Gastrocnemius medialis (tissue), 4 donors: ENCODE data around the gene ZNF425.

Experiments used
- POLR2A ChIP-seq, 2 donors: fragments of 450-650 bp; IDR thresholded peaks; one replicate each; pipeline ENCODE4 v1.6.1; 2017; ENCODE audit warnings: antibody characterized with exemption in 2 of 2, mild to moderate bottlenecking in 2 of 2, moderate library complexity in 2 of 2
- TF ChIP-seq, protein P1 (sequence below), 5 experiments: fragments of 450-650 bp in 3 of 5; fragments of 200-600 bp in 2 of 5; sonication (generic) in 2 of 5; IDR thresholded peaks in 4 of 5; conservative IDR thresholded peaks in 1 of 5; 1 replicate in 4 of 5; 2 replicates in 1 of 5; pipeline ENCODE4 v1.5.1; 2016 to 2019; ENCODE audit warnings: antibody characterized with exemption in 5 of 5, mild to moderate bottlenecking in 3 of 5, moderate library complexity in 3 of 5

DNA sequence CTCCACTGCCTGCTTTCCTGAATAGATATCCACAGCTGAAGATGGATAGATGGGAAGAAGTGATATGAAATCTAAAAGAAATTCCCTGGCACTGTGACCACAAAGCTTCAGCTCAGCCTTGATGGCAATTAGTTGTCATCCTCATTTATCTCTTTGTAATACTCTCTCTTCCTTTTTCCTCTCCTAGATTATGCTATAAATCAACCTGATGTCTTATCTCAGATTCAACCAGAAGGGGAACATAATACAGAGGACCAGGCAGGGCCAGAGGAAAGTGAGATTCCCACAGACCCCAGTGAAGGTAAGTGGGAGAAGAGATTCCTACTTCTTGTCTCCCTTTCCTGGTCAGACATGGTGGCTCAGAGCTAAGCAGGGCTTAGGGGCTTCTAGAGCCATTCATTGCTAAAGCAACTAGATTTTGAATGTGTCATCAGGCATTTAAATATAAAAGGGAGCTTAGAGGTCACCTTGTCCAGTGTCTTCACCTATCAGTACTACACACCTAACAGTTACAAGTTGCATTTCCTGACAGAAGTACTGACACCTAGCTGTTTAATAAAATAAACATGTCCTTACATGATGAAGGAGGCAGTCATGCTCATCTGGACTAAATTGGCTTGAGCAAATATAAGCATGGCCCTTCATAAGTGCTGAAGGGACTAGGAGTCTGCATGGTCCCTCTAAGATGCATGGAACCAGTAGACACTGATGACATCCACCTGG is 40.7 kb upstream of the ZNF425 start:
- no peak for TF ChIP-seq POLR2A (IDR thresholded peaks at IDR 0.05)
- TF ChIP-seq, protein P1, sequence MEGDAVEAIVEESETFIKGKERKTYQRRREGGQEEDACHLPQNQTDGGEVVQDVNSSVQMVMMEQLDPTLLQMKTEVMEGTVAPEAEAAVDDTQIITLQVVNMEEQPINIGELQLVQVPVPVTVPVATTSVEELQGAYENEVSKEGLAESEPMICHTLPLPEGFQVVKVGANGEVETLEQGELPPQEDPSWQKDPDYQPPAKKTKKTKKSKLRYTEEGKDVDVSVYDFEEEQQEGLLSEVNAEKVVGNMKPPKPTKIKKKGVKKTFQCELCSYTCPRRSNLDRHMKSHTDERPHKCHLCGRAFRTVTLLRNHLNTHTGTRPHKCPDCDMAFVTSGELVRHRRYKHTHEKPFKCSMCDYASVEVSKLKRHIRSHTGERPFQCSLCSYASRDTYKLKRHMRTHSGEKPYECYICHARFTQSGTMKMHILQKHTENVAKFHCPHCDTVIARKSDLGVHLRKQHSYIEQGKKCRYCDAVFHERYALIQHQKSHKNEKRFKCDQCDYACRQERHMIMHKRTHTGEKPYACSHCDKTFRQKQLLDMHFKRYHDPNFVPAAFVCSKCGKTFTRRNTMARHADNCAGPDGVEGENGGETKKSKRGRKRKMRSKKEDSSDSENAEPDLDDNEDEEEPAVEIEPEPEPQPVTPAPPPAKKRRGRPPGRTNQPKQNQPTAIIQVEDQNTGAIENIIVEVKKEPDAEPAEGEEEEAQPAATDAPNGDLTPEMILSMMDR (IDR thresholded peaks at IDR 0.05 in 4 of 5, conservative IDR thresholded peaks at IDR 0.05 in 1 of 5): no peak
